DND-41 (cell line): ENCODE data around the gene SDCCAG8.

Experiments
- ATAC-seq: fragments of 200-7000 bp; cut with Tn5 transposase; 3 replicates; pipeline ENCODE4 v1.9.1; 2021; ENCODE audit warnings: low read depth; ENCODE audit not compliant: insufficient read depth
- DNase-seq: peaks from one replicate; pipeline ENCODE4 v3.0.0-alpha.2; 2020
- H2AFZ ChIP-seq: 2 replicates; pipeline ENCODE4 v1.6.0; 2012; ENCODE audit warnings: low read depth, low read length
- H3K27ac ChIP-seq: 2 replicates; pipeline ENCODE4 v1.5.1; 2012; ENCODE audit warnings: low read length, inconsistent platforms
- H3K27me3 ChIP-seq: fragments of 200-600 bp; sonication (generic); 2 replicates; pipeline ENCODE4 v1.6.0; 2012; ENCODE audit warnings: low read length, mild to moderate bottlenecking, inconsistent platforms; ENCODE audit not compliant: insufficient read depth, poor library complexity
- H3K36me3 ChIP-seq: 2 replicates; pipeline ENCODE4 v1.5.1; 2012; ENCODE audit warnings: low read length, inconsistent platforms; ENCODE audit not compliant: insufficient read depth
- H3K4me1 ChIP-seq: 2 replicates; pipeline ENCODE4 v1.5.1; 2012; ENCODE audit warnings: mild to moderate bottlenecking, low read length; ENCODE audit not compliant: insufficient read depth
- H3K4me2 ChIP-seq: 2 replicates; pipeline ENCODE4 v1.6.0; 2012; ENCODE audit warnings: mild to moderate bottlenecking, moderate library complexity, low read length, inconsistent platforms; ENCODE audit not compliant: insufficient read depth
- H3K4me3 ChIP-seq, 2 experiments: fragments of 200-600 bp in 1 of 2; shearing (Covaris generic) in 1 of 2; 2 replicates each; pipeline ENCODE4 v1.5.1; 2012 to 2016; ENCODE audit warnings: inconsistent platforms in 2 of 2, low read length in 2 of 2, mild to moderate bottlenecking in 2 of 2, low read depth in 1 of 2, moderate library complexity in 1 of 2
- H3K79me2 ChIP-seq: 2 replicates; pipeline ENCODE4 v1.6.0; 2012; ENCODE audit warnings: low read length, inconsistent platforms; ENCODE audit not compliant: insufficient read depth
- H3K9ac ChIP-seq: 2 replicates; pipeline ENCODE4 v1.6.0; 2012; ENCODE audit warnings: low read depth, mild to moderate bottlenecking, inconsistent platforms, low read length, moderate library complexity
- H3K9me3 ChIP-seq: 2 replicates; pipeline ENCODE4 v1.5.1; 2012; ENCODE audit warnings: low read length, moderate library complexity, mild to moderate bottlenecking, inconsistent platforms; ENCODE audit not compliant: insufficient read depth, severe bottlenecking
- H4K20me1 ChIP-seq: 2 replicates; pipeline ENCODE4 v1.6.0; 2012; ENCODE audit warnings: low read length; ENCODE audit not compliant: insufficient read depth
- EZH2 ChIP-seq: IDR thresholded peaks from 3 replicates; pipeline ENCODE4 v1.6.1; 2012; ENCODE audit warnings: borderline replicate concordance, low read depth, mild to moderate bottlenecking, moderate library complexity, low read length, inconsistent platforms; ENCODE audit not compliant: severe bottlenecking
- TF ChIP-seq, protein P1 (sequence below): IDR thresholded peaks from 2 replicates; pipeline ENCODE4 v1.5.1; 2012; ENCODE audit warnings: borderline replicate concordance, low read length, moderate library complexity, mild to moderate bottlenecking; ENCODE audit not compliant: poor library complexity, severe bottlenecking; ENCODE audit errors: extremely low read depth

Gene SDCCAG8

DNA sequence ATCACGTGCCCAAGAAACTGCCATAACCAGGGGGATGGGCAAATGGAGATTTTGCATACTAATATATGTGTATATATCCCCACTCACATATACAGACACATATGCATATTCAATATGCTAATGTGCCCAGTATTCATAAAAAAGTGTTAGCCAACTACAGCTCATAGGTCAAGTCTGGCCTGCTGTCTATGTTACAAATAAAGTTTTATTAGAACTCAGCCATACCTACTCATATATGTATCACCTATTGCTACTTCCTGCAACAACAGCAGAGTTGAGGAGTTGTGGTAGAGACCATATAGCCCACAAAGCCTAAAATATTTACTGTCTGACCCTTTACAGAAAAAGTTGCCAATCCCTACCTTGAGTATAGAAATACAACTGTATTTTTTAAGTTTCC is 93.3 kb downstream of the SDCCAG8 start:
- Histone ChIP-seq H3K27ac (no peak overlapping the region), H3K9ac (no peak overlapping the region), H3K4me3 (no peak overlapping the region), H3K4me1 (peaks cover 8% of the 10 kb centered on the region), H4K20me1 (no peaks in the 10 kb centered on the region), H3K9me3 (no peaks in the 10 kb centered on the region), H3K36me3 (peaks cover 12% of the 10 kb centered on the region; the same call in 1 of the 2 replicates), H3K4me2 (no peak overlapping the region), H3K79me2 (no peaks in the 10 kb centered on the region), H2AFZ (no peak overlapping the region), H3K27me3 (no peaks in the 10 kb centered on the region)
- DNase-seq (no peak), ATAC-seq (no peak)
- TF ChIP-seq, protein P1, sequence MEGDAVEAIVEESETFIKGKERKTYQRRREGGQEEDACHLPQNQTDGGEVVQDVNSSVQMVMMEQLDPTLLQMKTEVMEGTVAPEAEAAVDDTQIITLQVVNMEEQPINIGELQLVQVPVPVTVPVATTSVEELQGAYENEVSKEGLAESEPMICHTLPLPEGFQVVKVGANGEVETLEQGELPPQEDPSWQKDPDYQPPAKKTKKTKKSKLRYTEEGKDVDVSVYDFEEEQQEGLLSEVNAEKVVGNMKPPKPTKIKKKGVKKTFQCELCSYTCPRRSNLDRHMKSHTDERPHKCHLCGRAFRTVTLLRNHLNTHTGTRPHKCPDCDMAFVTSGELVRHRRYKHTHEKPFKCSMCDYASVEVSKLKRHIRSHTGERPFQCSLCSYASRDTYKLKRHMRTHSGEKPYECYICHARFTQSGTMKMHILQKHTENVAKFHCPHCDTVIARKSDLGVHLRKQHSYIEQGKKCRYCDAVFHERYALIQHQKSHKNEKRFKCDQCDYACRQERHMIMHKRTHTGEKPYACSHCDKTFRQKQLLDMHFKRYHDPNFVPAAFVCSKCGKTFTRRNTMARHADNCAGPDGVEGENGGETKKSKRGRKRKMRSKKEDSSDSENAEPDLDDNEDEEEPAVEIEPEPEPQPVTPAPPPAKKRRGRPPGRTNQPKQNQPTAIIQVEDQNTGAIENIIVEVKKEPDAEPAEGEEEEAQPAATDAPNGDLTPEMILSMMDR: no peak
- no peak for TF ChIP-seq EZH2

DNA sequence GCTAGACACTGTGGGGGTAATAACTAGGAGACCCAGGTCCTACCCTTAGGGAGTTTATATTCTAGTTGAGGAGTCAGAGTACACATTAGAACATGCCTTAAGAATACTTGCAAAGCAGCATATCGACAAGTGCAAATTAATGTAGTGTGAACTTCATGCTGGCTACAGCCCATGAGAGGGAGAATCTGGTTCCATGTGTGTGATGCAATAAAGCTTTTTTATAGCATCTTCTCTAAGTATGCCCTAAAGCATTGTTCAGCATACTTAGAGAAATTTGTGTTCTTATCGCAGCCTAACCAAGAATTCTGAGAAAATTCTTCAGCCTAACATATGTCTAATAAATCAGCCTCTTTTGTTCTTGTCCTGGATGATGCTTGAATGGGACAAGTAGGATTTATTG is 95.5 kb downstream of the SDCCAG8 start:
- no peak for TF ChIP-seq EZH2
- TF ChIP-seq, protein P1: no peak
- peaks cover 8% of the 10 kb centered on the region; the same call in 1 of the 2 replicates for H3K36me3 ChIP-seq
- ATAC-seq: no peak
- H3K9ac ChIP-seq: no peak overlapping the region
- no peaks in the 10 kb centered on the region for H3K9me3 ChIP-seq
- H4K20me1 ChIP-seq: no peaks in the 10 kb centered on the region
- no peak for DNase-seq
- no peak overlapping the region for H3K4me3 ChIP-seq
- peaks cover 20% of the 10 kb centered on the region for H3K4me1 ChIP-seq
- H2AFZ ChIP-seq: no peak overlapping the region
- no peaks in the 10 kb centered on the region for H3K79me2 ChIP-seq
- no peak overlapping the region for H3K4me2 ChIP-seq
- no peaks in the 10 kb centered on the region for H3K27me3 ChIP-seq
- H3K27ac ChIP-seq: no peak overlapping the region

DNA sequence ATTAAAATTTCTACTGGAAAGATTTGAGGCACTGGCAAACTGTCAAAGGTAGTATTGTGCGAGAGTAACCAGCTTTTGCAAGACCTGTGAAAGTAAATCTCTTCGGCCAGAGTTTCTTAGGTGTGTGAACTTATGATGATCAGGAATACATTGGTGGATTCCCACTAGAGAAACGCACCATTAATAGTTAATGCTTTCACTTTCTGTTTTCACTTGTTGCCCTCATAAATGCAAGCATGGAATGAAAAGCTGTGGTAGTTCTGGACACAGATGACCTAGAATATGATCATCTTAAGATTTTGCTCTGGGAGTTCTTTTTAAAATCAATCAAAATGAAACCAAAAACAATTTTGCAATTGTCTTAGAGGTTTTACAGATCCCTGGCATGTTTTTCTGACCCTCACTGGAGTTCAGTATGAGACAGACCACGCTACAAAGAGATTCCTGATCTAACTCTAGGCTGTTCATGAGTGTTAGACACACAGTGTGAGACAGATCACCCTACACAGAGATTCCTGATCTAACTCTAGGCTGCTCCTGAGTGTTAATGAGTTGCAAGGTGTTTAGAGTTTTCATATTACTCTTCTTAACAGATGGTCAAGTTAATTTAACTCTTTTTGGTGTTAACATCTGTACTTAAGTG is 98.8 kb downstream of the SDCCAG8 start:
- no peak for TF ChIP-seq EZH2
- TF ChIP-seq, protein P1: no peak
- DNase-seq (peak; percentile 19), ATAC-seq (peak; percentile 90)

More for the DNA sequence above, 98.8 kb downstream of the SDCCAG8 start:
- Histone ChIP-seq H3K9ac (peak overlapping the region; percentile 46), H3K9me3 (no peaks in the 10 kb centered on the region), H3K4me3 (peak overlapping the region; percentile 7 to 52; a peak in 3 of 4 replicates), H3K4me1 (peaks cover 20% of the 10 kb centered on the region), H3K79me2 (no peaks in the 10 kb centered on the region), H3K27me3 (no peaks in the 10 kb centered on the region), H2AFZ (peak overlapping the region; percentile 77), H3K36me3 (peaks cover 4% of the 10 kb centered on the region; the same call in 1 of the 2 replicates), H3K27ac (peak overlapping the region; percentile 74), H3K4me2 (peak overlapping the region; percentile 64), H4K20me1 (no peaks in the 10 kb centered on the region)
